K562 (cell line): ENCODE results near the gene SCAPER. TPM values are rescaled to one million over a fixed set of nuclear protein-coding genes. Genes with fewer than 3 reads are reported as not detected.
A peak's percentile ranks its signal among the peaks of the same experiment; 100 is the strongest.

Source experiments
- ATAC-seq: fragments of 200-7000 bp; cut with Tn5 transposase; 3 replicates; pipeline ENCODE4 v1.9.1; 2020; ENCODE audit warnings: moderate library complexity
- BruUV-seq: library from RNA; stranded (reverse); fragments of 400-500 nt; replicated peaks from 2 replicates; lab custom pipeline; 2021; lab: Mats Ljungman, UMichigan
- CTCF ChIA-PET: fragments of 300-600 bp; formaldehyde crosslinking; extraction: SDS; loops from one replicate; lab custom pipeline; 2021; ENCODE audit warnings: low intra/inter-chr PET ratio; lab: Yijun Ruan, JAX
- POLR2A ChIA-PET: fragments of 300-600, 350-650 bp; sonication (Branson Sonifier 250); formaldehyde crosslinking; extraction: SDS; loops from one replicate; lab custom pipeline; 2021; ENCODE audit warnings: antibody characterized with exemption, inconsistent platforms; lab: Yijun Ruan, JAX
- DNase-seq, 4 experiments: peaks; one replicate each; pipeline versions ENCODE4 v3.0.0 to v3.0.0-alpha.2; 2011 to 2018; ENCODE audit warnings: low spot score in 3 of 4, mixed read lengths in 3 of 4; ENCODE audit errors: extremely low read depth in 1 of 4
- FAIRE-seq: peaks from 2 replicates; lab custom pipeline; 2011; peaks lifted over from hg19 to GRCh38; lab: Jason Lieb, UNC
- H2AFZ ChIP-seq: 2 replicates; pipeline ENCODE4 v1.6.0; 2011; ENCODE audit warnings: low read depth, low read length, control low read depth, inconsistent platforms
- H3K27ac ChIP-seq: fragments of 200-600 bp; 3 replicates; pipeline ENCODE4 v1.8.0; 2011; ENCODE audit warnings: low read depth, mild to moderate bottlenecking, control low read depth, inconsistent platforms, low read length, moderate library complexity, mixed read lengths; ENCODE audit errors: extremely low read depth
- H3K27me3 ChIP-seq, 2 experiments: fragments of 300-600 bp in 1 of 2; 2 replicates in 1 of 2; 3 replicates in 1 of 2; pipeline versions ENCODE4 v1.6.0 to v1.8.0; 2011; ENCODE audit warnings: inconsistent platforms in 2 of 2, low read length in 2 of 2, mild to moderate bottlenecking in 1 of 2, mixed read lengths in 1 of 2, moderate library complexity in 1 of 2; ENCODE audit not compliant: control insufficient read depth in 2 of 2, insufficient read depth in 2 of 2
- H3K36me3 ChIP-seq: fragments of 300-600 bp; 3 replicates; pipeline ENCODE4 v1.8.0; 2011; ENCODE audit warnings: mild to moderate bottlenecking, low read length, inconsistent platforms; ENCODE audit not compliant: control insufficient read depth, insufficient read depth
- H3K4me1 ChIP-seq, 2 experiments: fragments of 200-600 bp in 1 of 2; replicated peaks in 1 of 2; 2 replicates in 1 of 2; 3 replicates in 1 of 2; pipeline versions ENCODE4 v1.5.1 to v1.8.0; 2011; ENCODE audit warnings: inconsistent platforms in 2 of 2, low read length in 2 of 2, mild to moderate bottlenecking in 1 of 2, mixed read lengths in 1 of 2, moderate library complexity in 1 of 2; ENCODE audit not compliant: control insufficient read depth in 2 of 2, insufficient read depth in 2 of 2
- H3K4me2 ChIP-seq: 2 replicates; pipeline ENCODE4 v1.6.1; 2011; ENCODE audit warnings: low read length, control low read depth, inconsistent platforms, mixed read lengths; ENCODE audit not compliant: insufficient read depth
- H3K4me3 ChIP-seq: fragments of 200-600 bp; sonication (generic), shearing (Covaris generic); 2 replicates; pipeline ENCODE4 v1.5.1; 2016; ENCODE audit warnings: control low read depth, inconsistent platforms
- H3K79me2 ChIP-seq: fragments of 200-600 bp; 3 replicates; pipeline ENCODE4 v1.8.0; 2011; ENCODE audit warnings: low read length, inconsistent platforms; ENCODE audit not compliant: control insufficient read depth, insufficient read depth
- H3K9ac ChIP-seq, 2 experiments: 2 replicates each; pipeline versions ENCODE4 v1.6.0 to v1.6.1; 2011; ENCODE audit warnings: low read depth in 2 of 2, low read length in 2 of 2, control low read depth in 1 of 2, inconsistent platforms in 1 of 2, mild to moderate bottlenecking in 1 of 2, mixed read lengths in 1 of 2; ENCODE audit not compliant: insufficient read depth in 1 of 2
- H3K9me1 ChIP-seq: one replicate; pipeline ENCODE4 v1.6.0; 2011; ENCODE audit warnings: inconsistent platforms, mild to moderate bottlenecking, low read length, moderate library complexity; ENCODE audit not compliant: control insufficient read depth, insufficient read depth
- H3K9me3 ChIP-seq: replicated peaks from 2 replicates; pipeline ENCODE4 v1.5.1; 2011; ENCODE audit warnings: low read depth, low read length, inconsistent platforms; ENCODE audit not compliant: control insufficient read depth, insufficient read depth
- H4K20me1 ChIP-seq: replicated peaks from 2 replicates; pipeline ENCODE4 v1.6.1; 2011; ENCODE audit warnings: low read length, inconsistent platforms, mixed read lengths; ENCODE audit not compliant: control insufficient read depth, insufficient read depth
- KDM1A ChIP-seq, 2 experiments: fragments of 450-650 bp; IDR thresholded peaks; 2 replicates each; pipeline ENCODE4 v1.6.1; 2016; ENCODE audit warnings: mild to moderate bottlenecking in 2 of 2
- MEIS2 ChIP-seq: fragments of 450-650 bp; IDR thresholded peaks from 2 replicates; pipeline ENCODE4 v1.6.1; 2014; ENCODE audit warnings: mild to moderate bottlenecking; ENCODE audit not compliant: partially characterized antibody
- PBX2 ChIP-seq, 2 experiments: IDR thresholded peaks in 1 of 2; conservative IDR thresholded peaks in 1 of 2; 2 replicates each; pipeline ENCODE4 v1.6.1; 2016; ENCODE audit warnings: low read depth in 2 of 2, mild to moderate bottlenecking in 1 of 2, missing compliant biosample characterization in 1 of 2, missing genetic modification characterization in 1 of 2, moderate library complexity in 1 of 2
- TAF9B ChIP-seq: fragments of 450-650 bp; IDR thresholded peaks from 2 replicates; pipeline ENCODE4 v1.6.1; 2018; ENCODE audit warnings: mild to moderate bottlenecking; ENCODE audit not compliant: partially characterized antibody
- THAP7 ChIP-seq: fragments of 250-450 bp; sonication (Bioruptor Pico); IDR thresholded peaks from 2 replicates; pipeline ENCODE4 v1.5.0; 2021
- ZBED1 ChIP-seq: IDR thresholded peaks from 2 replicates; pipeline ENCODE4 v1.6.1; 2014
- ZNF316 ChIP-seq: fragments of 450-650 bp; IDR thresholded peaks from 2 replicates; pipeline ENCODE4 v1.6.1; 2016
- ZNF41 ChIP-seq: fragments of 250-450 bp; sonication (Bioruptor Pico); conservative IDR thresholded peaks from 2 replicates; pipeline ENCODE4 v1.4.0; 2020; ENCODE audit warnings: mild to moderate bottlenecking
- ZSCAN29 ChIP-seq: fragments of 450-650 bp; IDR thresholded peaks from 2 replicates; pipeline ENCODE4 v1.6.1; 2017
- WGBS: fragments of 100-300 bp; shearing (Covaris generic); methylation state at CpG from one replicate; pipeline ENCODE4 v1.1.6; 2016; ENCODE audit warnings: low coverage, mixed read lengths; ENCODE audit not compliant: insufficient coverage; ENCODE audit errors: missing lambda C conversion rate; 5-methylcytosine and 5-hydroxymethylcytosine counted together
- in situ Hi-C: fragments of 300-500 bp; cut with MboI; formaldehyde crosslinking; loops from 4 replicates; pipeline ENCODE4 v1.15.0; 2018; ENCODE audit warnings: inconsistent platforms, mixed read lengths
- intact Hi-C: fragments of 100-400 bp; cut with micrococcal nuclease; formaldehyde crosslinking; loops from 2 replicates; pipeline ENCODE4 v1.14.2; 2022
- polyA plus RNA-seq, 8 experiments: library from polyadenylated mRNA; depleted of rRNA in 4 of 8; stranded (reverse) in 5 of 8; unstranded in 3 of 8; fragments of >200 nt; fragmentation: Nextera tagmentation in 2 of 8; fragmentation: Illumina TruSeq in 1 of 8; extraction: Ambion mirVana in 2 of 8; extraction: Trizol in 1 of 8; gene quantifications; 2 replicates each; pipeline versions ENCODE4 v1.2.1 to v1.2.3, GENCODE V29; 2011 to 2014; ENCODE audit warnings: inconsistent platforms in 1 of 8, missing spikeins in 1 of 8
- total RNA-seq, 7 experiments: library from RNA; depleted of rRNA in 6 of 7; stranded (reverse); fragments of >200 nt in 6 of 7; fragmentation: Illumina TruSeq in 2 of 7; extraction: Trizol in 2 of 7; gene quantifications; 2 replicates each; pipeline versions ENCODE4 v1.2.1 to v1.2.3, GENCODE V29; 2011 to 2021; ENCODE audit warnings: low replicate concordance in 1 of 7
- TF ChIP-seq, protein P1 (sequence below): fragments of 450-650 bp; IDR thresholded peaks from 2 replicates; pipeline ENCODE4 v1.6.1; 2016

SCAPER gene
- total and polyA plus RNA-seq, 9 of the 15 experiments (the other 6 are each of a cell fraction or from before 2014, with no cell fraction given): 1.3 to 5.7 (median 3.2) TPM

- Histone ChIP-seq H3K79me2 (no peaks in the 10 kb centered on the region), H4K20me1 (no peaks in the 10 kb centered on the region), H2AFZ (no peak overlapping the region), H3K4me2 (no peak overlapping the region), H3K27me3 (peaks cover 0 to 2% of the 10 kb centered on the region in 2 experiments; a peak in 1 of 5 replicates), H3K27ac (no peak overlapping the region), H3K9ac (no peak overlapping the region), H3K9me3 (no peaks in the 10 kb centered on the region), H3K4me3 (no peak overlapping the region), H3K9me1 (no peaks in the 10 kb centered on the region), H3K4me1 (peaks cover 8 to 12% of the 10 kb centered on the region in 2 experiments; a peak in 3 of 5 replicates), H3K36me3 (no peaks in the 10 kb centered on the region)
- DNase-seq: no peak
- intact Hi-C loops (no loop called here), in situ Hi-C loops (no loop called here)
- POLR2A ChIA-PET: interaction anchor here (0.6 to 1.4 kb wide), 2 partner anchors 11 to 32 kb away, joined by 3 to 5 read pairs; no protein-coding TSS in a partner anchor
- CTCF ChIA-PET: no interaction called here
- ATAC-seq: no peak
- no TSS peak for BruUV-seq
- TF ChIP-seq TAF9B (no peak), ZBED1 (no peak), ZNF41 (CRISPR knock-in tag) (peak; percentile 87; the same call in 1 of the 2 replicates)
- no peak for FAIRE-seq
- WGBS: 34% methylated on average over 4 of the region's 4 CpGs
Measured at GRCh38 chr15:76328958-76329357, 576.2 kb downstream of the SCAPER start.

DNA sequence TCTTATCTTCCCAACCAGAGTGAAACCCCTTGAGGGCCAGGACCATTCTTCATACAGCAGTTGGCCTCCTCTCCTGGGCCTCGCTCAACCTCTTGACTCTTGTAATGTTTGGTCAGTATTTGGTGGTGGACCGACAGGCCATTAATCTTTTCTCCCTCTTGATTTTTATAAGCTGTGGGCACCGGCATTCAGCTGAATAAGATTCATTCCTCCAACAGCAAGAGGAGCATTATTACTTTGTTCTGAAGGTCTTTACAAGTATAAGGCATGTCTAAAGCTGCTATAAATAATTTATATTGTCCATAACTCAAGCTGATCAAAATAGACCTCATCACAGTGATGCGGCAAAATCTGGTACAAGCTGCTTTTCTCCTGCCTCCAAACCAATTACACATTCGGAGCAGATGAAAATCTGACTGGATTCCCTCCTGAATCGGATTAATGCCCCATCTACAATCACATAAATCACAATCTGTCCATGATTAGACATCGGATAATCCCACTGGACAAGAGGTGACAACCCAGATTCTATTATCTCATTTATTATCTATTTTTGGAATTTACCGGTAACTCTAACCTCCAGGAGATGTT, 576.9 kb downstream of the SCAPER start:
- Histone ChIP-seq H3K4me1 (peaks cover 8 to 11% of the 10 kb centered on the region in 2 experiments; a peak in 3 of 5 replicates), H3K9me3 (no peaks in the 10 kb centered on the region), H3K27me3 (peaks cover 0 to 2% of the 10 kb centered on the region in 2 experiments; a peak in 1 of 5 replicates), H3K36me3 (no peaks in the 10 kb centered on the region), H3K9ac (no peak overlapping the region), H3K4me3 (no peak overlapping the region), H3K4me2 (peak overlapping the region; percentile 51), H2AFZ (peak overlapping the region; percentile 47; the same call in 1 of the 2 replicates), H3K9me1 (no peaks in the 10 kb centered on the region), H3K79me2 (no peaks in the 10 kb centered on the region), H4K20me1 (no peaks in the 10 kb centered on the region), H3K27ac (no peak overlapping the region)
- ChIA-PET POLR2A (interaction anchor here (0.7 kb wide), 1 partner anchor 12 kb away, joined by 3 read pairs; no protein-coding TSS in a partner anchor), CTCF (interaction anchor here (0.8 kb wide), 1 partner anchor 137 kb away, joined by 3 read pairs; no protein-coding TSS in a partner anchor)
- intact Hi-C loops: no loop called here
- 27% methylated on average over 8 of the region's 8 CpGs for WGBS
- no peak for ATAC-seq
- DNase-seq: no peak
- no peak for TF ChIP-seq PBX2 (CRISPR knock-in tag; IDR thresholded peaks at IDR 0.05; ENCODE audit: low read depth)
- 0 out of 2 replicates have a peak, but pooled peaks have one; percentile 38 for TF ChIP-seq PBX2 (tag; conservative IDR thresholded peaks at IDR 0.05; ENCODE audit: low read depth)
- TF ChIP-seq, protein P1, sequence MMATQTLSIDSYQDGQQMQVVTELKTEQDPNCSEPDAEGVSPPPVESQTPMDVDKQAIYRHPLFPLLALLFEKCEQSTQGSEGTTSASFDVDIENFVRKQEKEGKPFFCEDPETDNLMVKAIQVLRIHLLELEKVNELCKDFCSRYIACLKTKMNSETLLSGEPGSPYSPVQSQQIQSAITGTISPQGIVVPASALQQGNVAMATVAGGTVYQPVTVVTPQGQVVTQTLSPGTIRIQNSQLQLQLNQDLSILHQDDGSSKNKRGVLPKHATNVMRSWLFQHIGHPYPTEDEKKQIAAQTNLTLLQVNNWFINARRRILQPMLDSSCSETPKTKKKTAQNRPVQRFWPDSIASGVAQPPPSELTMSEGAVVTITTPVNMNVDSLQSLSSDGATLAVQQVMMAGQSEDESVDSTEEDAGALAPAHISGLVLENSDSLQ: peak; percentile 12; the same call in 1 of the 2 replicates
- TF ChIP-seq THAP7 (CRISPR knock-in tag): no peak
- peak; percentile 65 for TF ChIP-seq MEIS2
- TF ChIP-seq KDM1A (IDR thresholded peaks at IDR 0.05): 0 out of 4 replicates have a peak, but pooled peaks of 1 of the 2 experiments have one; percentile 2
- TF ChIP-seq ZNF316: peak; percentile 31; the same call in 1 of the 2 replicates
- no peak for TF ChIP-seq ZSCAN29
- in situ Hi-C loops: no loop called here
- no peak for FAIRE-seq
- BruUV-seq: no TSS peak
